ENCODE data around the gene LHX2. TPM values are rescaled to one million over a fixed set of nuclear protein-coding genes. Genes with fewer than 3 reads are reported as not detected.

LHX2 gene
- total and polyA plus RNA-seq, 9 of the 15 experiments (the other 6 are each of a cell fraction or from before 2014, with no cell fraction given) = 0.07 TPM; not detected in 8

DNA sequence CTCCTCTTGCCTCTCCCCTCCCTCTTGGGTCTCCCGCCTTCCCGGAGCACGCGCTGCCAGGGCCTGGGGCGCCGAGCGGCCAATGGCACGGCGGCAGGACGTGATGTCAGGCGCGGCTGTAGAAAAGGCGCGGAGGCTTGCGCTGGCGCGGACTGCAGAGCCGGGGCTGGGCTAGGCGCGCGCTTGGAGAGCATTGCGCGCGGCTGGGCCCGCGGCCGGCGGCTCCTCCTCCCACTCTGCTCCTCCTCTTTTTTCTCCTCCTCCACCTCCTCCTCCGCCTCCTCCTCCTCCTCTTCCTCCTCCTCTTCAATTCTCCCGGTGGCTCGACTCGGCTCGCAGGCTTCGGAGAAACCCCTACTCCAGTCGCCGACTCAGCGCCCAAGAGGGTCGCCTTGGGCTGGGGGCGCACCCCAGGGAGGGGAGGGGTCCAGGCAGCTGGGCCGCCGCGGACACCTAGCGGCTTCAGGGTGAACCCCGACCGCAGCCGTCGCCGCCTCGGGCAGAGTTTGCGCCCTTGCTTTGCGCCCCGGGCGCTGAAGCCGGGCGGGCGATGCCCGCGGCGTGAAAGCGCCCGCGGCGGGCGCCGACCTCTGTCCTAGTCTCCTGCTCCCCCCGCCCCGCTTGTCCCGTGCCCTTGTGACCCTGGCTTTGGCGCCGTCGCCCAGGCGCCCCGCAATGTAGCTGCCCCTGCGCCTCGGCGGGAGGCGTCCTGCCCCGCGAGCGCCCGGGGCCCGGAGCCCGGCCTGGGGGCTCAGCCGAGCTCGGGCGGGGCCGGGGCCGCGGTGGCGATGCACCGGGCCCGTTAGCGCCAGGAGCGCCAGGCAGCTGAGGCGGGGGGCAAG is at the start of gene LHX2 (continued):
- TF ChIP-seq, protein P1, sequence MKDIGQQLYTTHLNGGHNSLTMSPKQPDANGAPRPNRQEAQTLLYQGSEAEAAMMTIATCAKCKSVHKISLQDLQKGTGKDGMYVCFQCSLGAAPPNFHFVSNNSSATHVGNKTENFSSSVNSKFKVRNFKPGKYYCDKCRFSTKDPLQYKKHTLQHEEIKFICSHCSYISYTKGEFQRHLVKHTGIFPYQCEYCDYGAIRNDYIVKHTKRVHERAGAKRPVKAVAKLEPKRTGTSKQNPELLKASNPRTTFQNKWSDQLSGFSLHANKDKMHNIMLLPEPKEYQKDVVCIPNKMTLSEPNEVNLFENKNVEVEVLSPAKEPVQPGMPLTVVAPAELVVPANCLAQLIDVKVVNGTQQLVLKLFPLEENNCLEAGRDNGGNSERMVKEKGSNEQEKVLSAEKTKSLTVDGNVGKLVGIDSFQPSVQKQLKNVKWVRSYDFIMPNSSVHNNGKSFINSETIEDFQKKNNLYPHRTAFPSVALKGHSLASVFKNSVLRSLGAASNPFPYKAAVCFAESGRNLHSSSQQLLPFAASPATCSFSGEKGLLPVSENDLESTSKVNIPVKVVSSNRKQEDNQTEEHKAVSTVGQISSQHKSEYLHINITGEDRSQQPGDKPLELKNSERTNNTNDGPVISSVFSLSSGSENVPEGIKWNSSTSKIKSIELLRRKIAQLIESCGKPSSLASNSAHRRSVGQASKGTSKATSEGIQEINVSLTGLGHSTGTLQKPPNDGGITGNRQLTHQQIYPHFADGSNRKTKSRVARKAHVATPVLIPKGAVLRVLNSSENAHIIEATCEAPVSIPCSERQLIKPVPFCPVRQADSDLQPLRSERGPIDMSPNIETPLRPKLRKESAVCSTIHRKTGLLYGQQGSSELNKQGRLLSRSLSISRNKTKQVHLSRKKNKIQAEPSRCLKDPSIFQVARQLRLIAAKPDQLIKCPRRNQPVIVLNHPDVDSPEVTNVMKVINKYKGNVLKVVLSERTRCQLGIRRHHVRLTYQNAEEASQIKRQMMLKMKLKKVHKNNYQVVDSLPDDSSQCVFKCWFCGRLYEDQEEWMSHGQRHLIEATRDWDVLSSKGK (CRISPR knock-in tag; IDR thresholded peaks at IDR 0.05) = no peak
- TF ChIP-seq GABPB2 (CRISPR knock-in tag; conservative IDR thresholded peaks at IDR 0.05) (no peak), NRF1 (conservative IDR thresholded peaks at IDR 0.05 in 1 of 2, IDR thresholded peaks at IDR 0.05 in 1 of 2) (peak; percentile 25 to 44; a peak in 3 of 4 replicates), SMARCB1 (IDR thresholded peaks at IDR 0.05; ENCODE audit: insufficient read length, low read depth) (no peak), HDAC6 (IDR thresholded peaks at IDR 0.05; ENCODE audit: low read depth, low read length) (peak; percentile 90; the same call in 1 of the 2 replicates), CCAR2 (IDR thresholded peaks at IDR 0.05; ENCODE audit: low read depth, low read length) (no peak), SAFB (IDR thresholded peaks at IDR 0.05; ENCODE audit: borderline replicate concordance, low read depth, low read length) (no peak), ZFP1 (CRISPR knock-in tag; IDR thresholded peaks at IDR 0.05) (no peak)
- TF ChIP-seq, protein P2, sequence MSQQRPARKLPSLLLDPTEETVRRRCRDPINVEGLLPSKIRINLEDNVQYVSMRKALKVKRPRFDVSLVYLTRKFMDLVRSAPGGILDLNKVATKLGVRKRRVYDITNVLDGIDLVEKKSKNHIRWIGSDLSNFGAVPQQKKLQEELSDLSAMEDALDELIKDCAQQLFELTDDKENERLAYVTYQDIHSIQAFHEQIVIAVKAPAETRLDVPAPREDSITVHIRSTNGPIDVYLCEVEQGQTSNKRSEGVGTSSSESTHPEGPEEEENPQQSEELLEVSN (IDR thresholded peaks at IDR 0.05; ENCODE audit: borderline replicate concordance in 1 of 2, extremely low read depth in 1 of 2, insufficient read depth in 1 of 2, insufficient read length in 1 of 2, low read depth in 1 of 2, low read length in 1 of 2, poor library complexity in 1 of 2, severe bottlenecking in 1 of 2) = peak in 1 of 2 experiments; percentile 80
- TF ChIP-seq, protein P3, sequence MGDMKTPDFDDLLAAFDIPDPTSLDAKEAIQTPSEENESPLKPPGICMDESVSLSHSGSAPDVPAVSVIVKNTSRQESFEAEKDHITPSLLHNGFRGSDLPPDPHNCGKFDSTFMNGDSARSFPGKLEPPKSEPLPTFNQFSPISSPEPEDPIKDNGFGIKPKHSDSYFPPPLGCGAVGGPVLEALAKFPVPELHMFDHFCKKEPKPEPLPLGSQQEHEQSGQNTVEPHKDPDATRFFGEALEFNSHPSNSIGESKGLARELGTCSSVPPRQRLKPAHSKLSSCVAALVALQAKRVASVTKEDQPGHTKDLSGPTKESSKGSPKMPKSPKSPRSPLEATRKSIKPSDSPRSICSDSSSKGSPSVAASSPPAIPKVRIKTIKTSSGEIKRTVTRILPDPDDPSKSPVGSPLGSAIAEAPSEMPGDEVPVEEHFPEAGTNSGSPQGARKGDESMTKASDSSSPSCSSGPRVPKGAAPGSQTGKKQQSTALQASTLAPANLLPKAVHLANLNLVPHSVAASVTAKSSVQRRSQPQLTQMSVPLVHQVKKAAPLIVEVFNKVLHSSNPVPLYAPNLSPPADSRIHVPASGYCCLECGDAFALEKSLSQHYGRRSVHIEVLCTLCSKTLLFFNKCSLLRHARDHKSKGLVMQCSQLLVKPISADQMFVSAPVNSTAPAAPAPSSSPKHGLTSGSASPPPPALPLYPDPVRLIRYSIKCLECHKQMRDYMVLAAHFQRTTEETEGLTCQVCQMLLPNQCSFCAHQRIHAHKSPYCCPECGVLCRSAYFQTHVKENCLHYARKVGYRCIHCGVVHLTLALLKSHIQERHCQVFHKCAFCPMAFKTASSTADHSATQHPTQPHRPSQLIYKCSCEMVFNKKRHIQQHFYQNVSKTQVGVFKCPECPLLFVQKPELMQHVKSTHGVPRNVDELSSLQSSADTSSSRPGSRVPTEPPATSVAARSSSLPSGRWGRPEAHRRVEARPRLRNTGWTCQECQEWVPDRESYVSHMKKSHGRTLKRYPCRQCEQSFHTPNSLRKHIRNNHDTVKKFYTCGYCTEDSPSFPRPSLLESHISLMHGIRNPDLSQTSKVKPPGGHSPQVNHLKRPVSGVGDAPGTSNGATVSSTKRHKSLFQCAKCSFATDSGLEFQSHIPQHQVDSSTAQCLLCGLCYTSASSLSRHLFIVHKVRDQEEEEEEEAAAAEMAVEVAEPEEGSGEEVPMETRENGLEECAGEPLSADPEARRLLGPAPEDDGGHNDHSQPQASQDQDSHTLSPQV (IDR thresholded peaks at IDR 0.05) = no peak
